HG03571 (cell line): Measurements from ENCODE around the gene PBX3.

Experiments
- ATAC-seq: cut with Tn5 transposase; IDR thresholded peaks from one replicate; pipeline ENCODE4 v1.9.1; 2021; ENCODE audit not compliant: unreplicated experiment

PBX3 gene

GRCh38 chr9:125854553-125855275 is 107.5 kb downstream of the PBX3 start:
- no peak for ATAC-seq

GRCh38 chr9:125856331-125856730 is 109.2 kb downstream of the PBX3 start:
- no peak for ATAC-seq

DNA sequence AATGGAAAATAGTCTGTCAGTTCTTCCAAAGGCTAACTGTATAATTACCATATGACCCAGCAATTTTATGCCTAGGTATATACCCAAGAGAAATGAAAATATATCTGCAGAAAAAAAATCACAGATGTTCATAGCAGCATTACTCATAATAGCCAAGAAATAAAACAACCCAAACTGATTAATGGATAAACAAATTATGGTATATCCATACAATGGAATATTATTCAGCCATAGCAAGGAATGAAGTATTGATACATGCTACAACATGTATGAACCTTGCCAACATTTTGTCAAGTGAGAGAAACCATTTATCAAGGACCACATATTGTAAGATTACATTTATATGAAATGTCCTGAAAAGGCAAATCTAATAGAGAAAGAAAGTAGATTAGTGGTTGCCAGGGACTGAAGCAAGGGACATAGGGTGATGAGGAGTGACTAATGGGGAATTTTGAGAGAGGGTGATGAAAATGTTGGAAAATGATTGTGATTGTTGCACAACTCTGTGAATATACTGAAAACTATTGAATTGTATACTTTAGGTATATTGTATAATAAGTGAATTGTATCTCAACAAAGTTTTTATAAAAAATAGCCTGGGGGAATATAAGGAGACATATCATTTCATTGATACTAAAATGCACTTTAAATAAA is 114.4 kb downstream of the PBX3 start:
- no peak for ATAC-seq

- no peak for ATAC-seq
Measured at GRCh38 chr9:125863923-125864322, 116.8 kb downstream of the PBX3 start.

DNA sequence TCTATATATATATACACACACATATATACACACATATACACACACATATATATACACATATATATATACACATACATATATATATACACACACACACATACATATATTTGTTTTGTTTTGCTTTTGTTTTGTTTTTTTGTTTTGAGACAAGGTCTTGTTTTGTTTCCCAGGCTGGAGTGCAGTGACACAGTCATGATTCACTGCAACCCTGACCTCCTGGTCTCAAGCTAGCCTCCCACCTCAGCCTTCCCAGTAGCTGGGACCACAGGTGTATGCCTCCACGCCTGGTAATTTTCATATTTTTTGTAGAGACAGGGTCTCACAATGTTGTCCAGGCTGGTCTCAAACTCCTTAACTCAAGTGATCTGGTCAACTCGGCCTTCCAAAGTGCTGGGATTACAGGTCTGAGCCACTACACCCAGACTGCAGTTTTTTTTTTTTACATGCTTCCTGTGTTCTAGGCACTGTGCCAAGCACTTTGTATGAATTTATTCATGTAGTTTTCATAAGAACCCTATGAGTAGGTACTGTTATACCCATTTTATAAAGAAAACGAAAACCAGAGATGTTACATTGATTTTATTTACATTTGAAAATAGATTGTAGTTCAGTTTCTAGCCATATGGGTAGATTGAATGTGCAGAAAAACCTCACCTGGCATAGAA is 120.7 kb downstream of the PBX3 start:
- ATAC-seq, result no peak

GRCh38 chr9:125878164-125878631 is 131.0 kb downstream of the PBX3 start:
- no peak for ATAC-seq

DNA sequence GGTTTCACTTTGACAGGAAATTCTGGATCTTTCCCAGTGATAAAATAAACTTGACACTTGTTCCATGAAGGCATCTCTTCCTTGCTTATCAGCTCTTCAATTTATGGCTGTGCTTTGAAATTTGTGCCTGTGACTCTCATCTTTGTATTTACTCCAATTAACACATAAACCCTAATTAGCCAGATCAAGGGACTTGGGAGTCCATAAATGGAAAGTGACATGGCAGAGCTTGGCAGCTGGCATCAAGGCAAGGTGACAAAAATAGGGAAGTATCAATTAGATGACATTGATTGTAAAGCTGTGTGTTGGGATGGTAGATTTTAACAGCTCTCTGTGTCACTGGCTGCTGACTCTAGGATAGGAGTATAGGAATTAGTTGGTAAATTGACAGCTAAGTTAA is 133.9 kb downstream of the PBX3 start:
- no peak for ATAC-seq

- ATAC-seq, result no peak
Measured at GRCh38 chr9:125883565-125884217, 136.5 kb downstream of the PBX3 start.

- ATAC-seq, result no peak
Measured at GRCh38 chr9:125884218-125884595, 137.0 kb downstream of the PBX3 start.

GRCh38 chr9:125885405-125886034 is 138.3 kb downstream of the PBX3 start:
- no peak for ATAC-seq

GRCh38 chr9:125886365-125886764 is 139.2 kb downstream of the PBX3 start:
- ATAC-seq, result no peak

GRCh38 chr9:125887172-125887571 is 140.0 kb downstream of the PBX3 start:
- no peak for ATAC-seq

DNA sequence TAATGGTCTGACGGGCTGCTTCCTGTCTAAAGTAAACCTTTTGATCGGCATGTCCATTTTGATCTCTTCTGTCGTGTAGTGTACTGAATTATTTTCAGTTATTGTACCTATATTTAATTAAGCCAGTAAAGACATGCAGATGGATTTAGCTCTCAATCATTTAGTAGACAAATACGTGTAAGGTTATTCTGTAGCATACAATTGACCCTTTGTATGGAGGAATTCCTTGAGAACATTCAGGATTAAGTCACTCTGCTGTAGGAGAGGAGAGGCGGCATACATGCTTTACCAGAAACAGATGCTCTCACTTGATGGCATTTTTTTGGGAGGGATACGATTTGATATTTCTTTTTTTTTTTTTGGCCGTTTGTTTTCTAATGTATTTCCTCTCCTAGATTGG is 141.0 kb downstream of the PBX3 start:
- ATAC-seq, result no peak

DNA sequence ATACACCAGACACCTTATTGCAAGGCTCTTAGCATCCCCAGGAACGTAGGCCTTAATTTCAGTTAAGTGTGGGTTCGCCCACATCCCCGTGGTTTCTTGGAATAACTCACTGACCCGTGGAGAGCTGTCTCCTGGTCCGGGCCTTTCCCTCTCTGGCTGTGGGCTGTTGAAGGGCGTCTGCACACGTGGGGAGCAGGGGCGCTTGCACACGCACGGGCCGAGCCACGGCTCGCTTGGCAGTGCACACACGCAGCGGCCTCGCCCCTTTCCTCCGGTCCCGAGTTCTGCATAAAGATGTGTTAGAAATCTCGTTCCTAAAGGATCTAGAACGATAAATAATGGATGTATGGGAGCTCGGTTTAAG is 141.9 kb downstream of the PBX3 start:
- no peak for ATAC-seq

- no peak for ATAC-seq
Measured at GRCh38 chr9:125889476-125890419, 142.6 kb downstream of the PBX3 start.

GRCh38 chr9:125890826-125891225 is 143.7 kb downstream of the PBX3 start:
- ATAC-seq, result no peak

DNA sequence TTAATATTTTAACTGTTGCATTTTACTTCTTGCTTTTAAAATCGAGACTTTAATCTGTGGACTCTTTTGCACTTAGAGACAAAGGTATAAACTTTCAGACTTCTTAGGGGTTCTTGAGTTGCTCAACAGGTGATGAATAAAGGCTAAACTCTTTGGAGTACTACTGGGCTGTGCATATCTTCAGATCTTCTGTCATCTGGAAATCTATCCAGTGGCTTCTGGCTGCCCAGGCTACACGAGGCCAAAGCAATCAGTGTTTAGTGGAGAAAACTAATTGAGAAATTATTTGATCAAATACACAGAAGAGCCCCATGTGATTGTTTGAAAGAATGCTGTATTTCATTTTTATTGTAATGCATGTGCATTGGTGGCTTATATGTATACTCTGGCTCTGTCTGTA is 146.1 kb downstream of the PBX3 start:
- no peak for ATAC-seq

- ATAC-seq, result no peak
Measured at GRCh38 chr9:125894566-125894965, 147.4 kb downstream of the PBX3 start.

GRCh38 chr9:125896404-125896803 is 149.2 kb downstream of the PBX3 start:
- no peak for ATAC-seq

DNA sequence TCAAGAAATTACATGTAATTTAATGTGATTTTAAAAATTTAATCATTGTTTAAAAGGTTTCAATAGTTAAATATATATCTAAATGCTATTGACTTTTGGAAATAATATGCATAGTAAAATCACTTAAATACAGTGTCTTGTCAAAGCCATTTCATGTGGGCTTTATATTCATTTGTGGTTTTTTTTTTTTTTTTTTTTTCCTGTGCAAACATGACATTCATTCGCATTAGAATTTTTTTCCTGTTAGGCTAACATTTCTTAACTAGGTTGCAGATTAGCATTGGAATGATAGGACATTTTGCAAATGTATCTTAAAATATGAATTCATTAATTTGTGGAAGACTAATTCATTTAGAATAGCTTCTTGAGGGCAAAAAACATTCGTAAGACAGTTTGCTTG is 149.8 kb downstream of the PBX3 start:
- ATAC-seq, result no peak
